Suprapubic skin (tissue), 4 donors: Measurements from ENCODE around the gene TMEM143. TPM values are rescaled to one million over a fixed set of nuclear protein-coding genes. Genes with fewer than 3 reads are reported as not detected.

Source experiments
- DNase-seq, 2 donors: peaks; one replicate each; pipeline ENCODE4 v3.0.0-alpha.2; 2019; ENCODE audit warnings: low spot score in 2 of 2
- H3K27ac ChIP-seq: fragments of 200-600 bp; sonication (generic); one replicate; pipeline ENCODE4 v1.5.1; 2019
- H3K27me3 ChIP-seq: fragments of 200-600 bp; sonication (generic); one replicate; pipeline ENCODE4 v1.5.1; 2019
- H3K36me3 ChIP-seq: fragments of 200-600 bp; sonication (generic); one replicate; pipeline ENCODE4 v1.5.1; 2019
- H3K4me1 ChIP-seq: fragments of 200-600 bp; sonication (generic); one replicate; pipeline ENCODE4 v1.5.1; 2019
- H3K4me3 ChIP-seq: fragments of 200-600 bp; sonication (generic); one replicate; pipeline ENCODE4 v1.5.1; 2019; ENCODE audit warnings: mild to moderate bottlenecking
- H3K9me3 ChIP-seq: fragments of 200-600 bp; sonication (generic); one replicate; pipeline ENCODE4 v1.5.1; 2019
- CTCF ChIP-seq, 2 donors: fragments of 200-600 bp in 1 of 2; fragments of 450-650 bp in 1 of 2; sonication (generic) in 1 of 2; IDR thresholded peaks; one replicate each; pipeline ENCODE4 v1.5.1; 2016 to 2019; ENCODE audit warnings: antibody characterized with exemption in 2 of 2, mild to moderate bottlenecking in 1 of 2, moderate library complexity in 1 of 2
- EP300 ChIP-seq: sonication (generic); formaldehyde crosslinking; IDR thresholded peaks from one replicate; pipeline ENCODE4 v1.6.1; 2017; ENCODE audit warnings: antibody characterized with exemption
- POLR2A ChIP-seq, 2 donors: fragments of 450-650 bp; IDR thresholded peaks; one replicate each; pipeline ENCODE4 v1.6.1; 2017; ENCODE audit warnings: antibody characterized with exemption in 2 of 2, mild to moderate bottlenecking in 2 of 2, moderate library complexity in 2 of 2
- POLR2AphosphoS5 ChIP-seq, 3 donors: sonication (generic); formaldehyde crosslinking; IDR thresholded peaks; one replicate each; pipeline ENCODE4 v1.6.1; 2017; ENCODE audit warnings: antibody characterized with exemption in 3 of 3
- WGBS: methylation state at CpG from one replicate; pipeline ENCODE4 v1.1.5; 2018; 5-methylcytosine and 5-hydroxymethylcytosine counted together
- total RNA-seq, 4 donors: library from RNA; depleted of rRNA; stranded (reverse); fragments of >200 nt; gene quantifications; one replicate each; pipeline ENCODE4 v1.1.0, GENCODE V29; 2016

TMEM143 gene
- total RNA-seq, 4 donors from 2014 or later = 7.8 to 14.7 (median 9.3) TPM

GRCh38 chr19:48325265-48325910, 38.4 kb downstream of the TMEM143 start, which contains the start of gene EMP3:
Gene EMP3, plus strand, starts transcription at chr19:48325552. Its CDS starts 1,293 bp downstream, at chr19:48326845.
- WGBS = 2% methylated on average over 22 of the region's 22 CpGs

GRCh38 chr19:48321622-48322591, 41.8 kb downstream of the TMEM143 start:
- Histone ChIP-seq H3K27me3 (no peaks in the 10 kb centered on the region), H3K4me1 (peaks cover 68% of the 10 kb centered on the region), H3K9me3 (no peaks in the 10 kb centered on the region), H3K4me3 (peak overlapping the region; percentile 78), H3K27ac (peak overlapping the region; percentile 99), H3K36me3 (no peaks in the 10 kb centered on the region)
- DNase-seq = peak; percentile 99 to 100
- 3% methylated on average over 20 of the region's 63 CpGs for WGBS
- TF ChIP-seq POLR2A (IDR thresholded peaks at IDR 0.05) (peak in 1 of 2 donors; percentile 78), CTCF (IDR thresholded peaks at IDR 0.05) (no peak), POLR2AphosphoS5 (IDR thresholded peaks at IDR 0.05) (peak in 2 of 3 donors; percentile 52 to 86)

More at GRCh38 chr19:48325265-48325910, 38.4 kb downstream of the TMEM143 start, which contains the start of gene EMP3:
- peak within 1 kb of the TSS; percentile 92 for H3K27ac ChIP-seq
- H3K27me3 ChIP-seq = no peaks in the 10 kb centered on the region
- peaks cover 2% of the 10 kb centered on the region for H3K36me3 ChIP-seq
- peak within 1 kb of the TSS; percentile 58 for H3K4me3 ChIP-seq
- TF ChIP-seq POLR2A (IDR thresholded peaks at IDR 0.05) (peak in 1 of 2 donors; percentile 79), POLR2AphosphoS5 (IDR thresholded peaks at IDR 0.05) (peak in 1 of 3 donors; percentile 25), CTCF (IDR thresholded peaks at IDR 0.05) (no peak)
- H3K4me1 ChIP-seq = peaks cover 80% of the 10 kb centered on the region
- H3K9me3 ChIP-seq = no peaks in the 10 kb centered on the region
- peak; percentile 92 for DNase-seq

GRCh38 chr19:48321372-48321621, 42.4 kb downstream of the TMEM143 start:
- peak overlapping the region; percentile 99 for H3K27ac ChIP-seq
- peak overlapping the region; percentile 78 for H3K4me3 ChIP-seq
- H3K4me1 ChIP-seq = peaks cover 62% of the 10 kb centered on the region
- WGBS = 2% methylated on average over 22 of the region's 22 CpGs
- no peaks in the 10 kb centered on the region for H3K36me3 ChIP-seq
- peak; percentile 99 for DNase-seq
- no peak for TF ChIP-seq POLR2A (IDR thresholded peaks at IDR 0.05)
- no peak for TF ChIP-seq CTCF (IDR thresholded peaks at IDR 0.05)
- TF ChIP-seq POLR2AphosphoS5 (IDR thresholded peaks at IDR 0.05) = no peak
- TF ChIP-seq EP300 = no peak
- no peaks in the 10 kb centered on the region for H3K27me3 ChIP-seq
- no peaks in the 10 kb centered on the region for H3K9me3 ChIP-seq

- H3K27me3 ChIP-seq = no peaks in the 10 kb centered on the region
- TF ChIP-seq CTCF (IDR thresholded peaks at IDR 0.05) = peak; percentile 65 to 82
- TF ChIP-seq EP300 = no peak
- peaks cover 48% of the 10 kb centered on the region for H3K4me1 ChIP-seq
- H3K36me3 ChIP-seq = no peaks in the 10 kb centered on the region
- 34% methylated on average over 16 of the region's 16 CpGs for WGBS
- H3K9me3 ChIP-seq = no peaks in the 10 kb centered on the region
- no peak overlapping the region for H3K4me3 ChIP-seq
- peak; percentile 91 to 92 for DNase-seq
- H3K27ac ChIP-seq = peak overlapping the region; percentile 5
These were observed 43.8 kb downstream of the TMEM143 start for GRCh38 chr19:48319647-48320541.
